Cardiac muscle cell (in vitro differentiated cells and primary cell): Measurements from ENCODE around the gene CPD. TPM values are rescaled to one million over a fixed set of nuclear protein-coding genes. Genes with fewer than 3 reads are reported as not detected.

Experiments
- DNase-seq, 2 donors: peaks; one replicate each; pipeline versions ENCODE4 v3.0.0 to v3.0.0-alpha.2; 2010 to 2017; ENCODE audit warnings: low read depth in 1 of 2, low spot score in 1 of 2
- H3K27ac ChIP-seq: fragments of 200-600 bp; sonication (generic); 2 replicates; pipeline ENCODE4 v1.5.1; 2016
- H3K27me3 ChIP-seq: fragments of 200-600 bp; sonication (generic); 2 replicates; pipeline ENCODE4 v1.6.0; 2016; ENCODE audit warnings: control low read depth
- H3K36me3 ChIP-seq: fragments of 200-600 bp; sonication (generic); 2 replicates; pipeline ENCODE4 v1.5.1; 2016; ENCODE audit warnings: control low read depth
- H3K4me1 ChIP-seq: fragments of 200-600 bp; sonication (generic); 2 replicates; pipeline ENCODE4 v1.8.1; 2017; ENCODE audit warnings: low read depth, mild to moderate bottlenecking, mixed run types
- H3K4me3 ChIP-seq: fragments of 200-600 bp; sonication (generic); 2 replicates; pipeline ENCODE4 v1.5.1; 2016; ENCODE audit warnings: mild to moderate bottlenecking
- H3K9me3 ChIP-seq: fragments of 200-600 bp; sonication (generic); 2 replicates; pipeline ENCODE4 v1.5.1; 2017; ENCODE audit warnings: low read depth, mild to moderate bottlenecking, control low read depth
- polyA plus RNA-seq: library from polyadenylated mRNA; unstranded; fragments of >200 nt; fragmentation: Nextera tagmentation; extraction: Ambion mirVana; gene quantifications from 2 replicates; pipeline ENCODE4 v1.2.1, GENCODE V29; 2016
- total RNA-seq: library from RNA; depleted of rRNA; stranded (reverse); fragments of >200 nt; gene quantifications from 2 replicates; pipeline ENCODE4 v1.2.3, GENCODE V29; 2016
- TF ChIP-seq, protein P1 (sequence below): IDR thresholded peaks from 2 replicates; pipeline ENCODE4 v1.5.1; 2012; ENCODE audit warnings: low read depth, mild to moderate bottlenecking, low read length

Gene CPD
- total and polyA plus RNA-seq, 2 experiments from 2014 or later: 19.5 to 47.4 TPM

- TF ChIP-seq, protein P1, sequence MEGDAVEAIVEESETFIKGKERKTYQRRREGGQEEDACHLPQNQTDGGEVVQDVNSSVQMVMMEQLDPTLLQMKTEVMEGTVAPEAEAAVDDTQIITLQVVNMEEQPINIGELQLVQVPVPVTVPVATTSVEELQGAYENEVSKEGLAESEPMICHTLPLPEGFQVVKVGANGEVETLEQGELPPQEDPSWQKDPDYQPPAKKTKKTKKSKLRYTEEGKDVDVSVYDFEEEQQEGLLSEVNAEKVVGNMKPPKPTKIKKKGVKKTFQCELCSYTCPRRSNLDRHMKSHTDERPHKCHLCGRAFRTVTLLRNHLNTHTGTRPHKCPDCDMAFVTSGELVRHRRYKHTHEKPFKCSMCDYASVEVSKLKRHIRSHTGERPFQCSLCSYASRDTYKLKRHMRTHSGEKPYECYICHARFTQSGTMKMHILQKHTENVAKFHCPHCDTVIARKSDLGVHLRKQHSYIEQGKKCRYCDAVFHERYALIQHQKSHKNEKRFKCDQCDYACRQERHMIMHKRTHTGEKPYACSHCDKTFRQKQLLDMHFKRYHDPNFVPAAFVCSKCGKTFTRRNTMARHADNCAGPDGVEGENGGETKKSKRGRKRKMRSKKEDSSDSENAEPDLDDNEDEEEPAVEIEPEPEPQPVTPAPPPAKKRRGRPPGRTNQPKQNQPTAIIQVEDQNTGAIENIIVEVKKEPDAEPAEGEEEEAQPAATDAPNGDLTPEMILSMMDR: no peak
- no peak overlapping the region for H3K27ac ChIP-seq
- H3K4me1 ChIP-seq: peaks cover 4% of the 10 kb centered on the region
- no peaks in the 10 kb centered on the region for H3K9me3 ChIP-seq
- peaks cover 34% of the 10 kb centered on the region for H3K36me3 ChIP-seq
- H3K4me3 ChIP-seq: no peak overlapping the region
- no peak for DNase-seq
- no peaks in the 10 kb centered on the region for H3K27me3 ChIP-seq
These were observed 45.7 kb downstream of the CPD start for GRCh38 chr17:30424471-30424870.

DNA sequence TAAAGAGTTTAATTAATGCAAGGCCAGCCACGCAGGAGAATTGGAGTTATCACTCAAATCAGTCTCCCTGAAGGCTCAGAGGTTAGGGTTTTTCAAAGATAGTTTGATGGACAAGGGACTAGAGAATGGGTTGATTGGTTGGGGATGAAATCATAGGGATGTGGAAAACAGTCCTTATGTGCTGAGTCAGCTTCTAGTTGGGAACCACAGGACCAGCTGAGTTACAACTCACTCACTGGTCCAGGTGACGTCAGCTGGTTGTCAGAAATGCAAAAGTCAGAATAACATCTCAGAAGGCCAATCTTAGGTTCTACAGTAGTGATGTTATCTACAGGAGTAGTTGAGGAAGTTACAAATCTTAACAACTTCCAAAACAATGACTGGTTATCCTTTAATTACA is 47.6 kb downstream of the CPD start:
- Histone ChIP-seq H3K27me3 (no peaks in the 10 kb centered on the region), H3K36me3 (peaks cover 24% of the 10 kb centered on the region), H3K9me3 (no peaks in the 10 kb centered on the region), H3K27ac (no peak overlapping the region), H3K4me3 (no peak overlapping the region), H3K4me1 (peaks cover 4% of the 10 kb centered on the region)
- DNase-seq: no peak
- TF ChIP-seq, protein P1: no peak

- no peak overlapping the region for H3K27ac ChIP-seq
- H3K27me3 ChIP-seq: no peaks in the 10 kb centered on the region
- TF ChIP-seq, protein P1: no peak
- no peaks in the 10 kb centered on the region for H3K9me3 ChIP-seq
- no peak for DNase-seq
- no peak overlapping the region for H3K4me3 ChIP-seq
- H3K36me3 ChIP-seq: peaks cover 32% of the 10 kb centered on the region
- no peaks in the 10 kb centered on the region for H3K4me1 ChIP-seq
These were observed 48.9 kb downstream of the CPD start for GRCh38 chr17:30427611-30428010.

GRCh38 chr17:30429155-30429554 is 50.4 kb downstream of the CPD start:
- Histone ChIP-seq H3K27ac (no peak overlapping the region), H3K9me3 (no peaks in the 10 kb centered on the region), H3K4me1 (no peaks in the 10 kb centered on the region), H3K27me3 (no peaks in the 10 kb centered on the region), H3K36me3 (peaks cover 18% of the 10 kb centered on the region), H3K4me3 (no peak overlapping the region)
- DNase-seq: peak in 1 of 2 donors; percentile 32
- TF ChIP-seq, protein P1: no peak

DNA sequence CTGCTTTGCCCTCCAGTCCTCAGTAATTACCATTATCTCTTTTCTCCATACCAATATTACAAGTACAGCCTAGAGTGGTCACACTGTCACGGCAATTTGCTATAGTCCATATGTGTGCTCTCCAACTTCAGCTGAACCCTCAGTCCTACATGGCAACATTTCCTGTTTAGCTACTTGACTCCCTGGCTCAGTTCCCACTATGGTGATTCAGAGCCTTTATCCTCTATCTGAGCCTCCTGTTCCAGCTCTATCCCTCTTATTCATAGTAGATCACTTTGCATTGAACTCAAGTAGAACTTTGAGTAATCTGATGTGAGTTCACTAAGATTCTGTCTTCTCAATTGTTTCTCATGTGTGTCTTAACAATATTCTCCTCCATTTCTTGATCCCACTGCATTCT is 54.8 kb downstream of the CPD start:
- TF ChIP-seq, protein P1: no peak
- Histone ChIP-seq H3K36me3 (peaks cover 19% of the 10 kb centered on the region), H3K9me3 (no peaks in the 10 kb centered on the region), H3K27ac (no peak overlapping the region), H3K4me1 (no peaks in the 10 kb centered on the region), H3K27me3 (no peaks in the 10 kb centered on the region), H3K4me3 (no peak overlapping the region)
- peak in 1 of 2 donors; percentile 95 for DNase-seq

GRCh38 chr17:30436729-30437128 is 58.0 kb downstream of the CPD start:
- no peak for DNase-seq
- TF ChIP-seq, protein P1: no peak
- Histone ChIP-seq H3K4me1 (no peaks in the 10 kb centered on the region), H3K4me3 (no peak overlapping the region), H3K9me3 (no peaks in the 10 kb centered on the region), H3K27me3 (no peaks in the 10 kb centered on the region), H3K27ac (no peak overlapping the region), H3K36me3 (peaks cover 12% of the 10 kb centered on the region)
